Hepatocyte (in vitro differentiated cells): Measurements from ENCODE around the gene DZIP1.

Source experiments
- EZH2 ChIP-seq: fragments of 200-600 bp; sonication (generic); IDR thresholded peaks from 2 replicates; pipeline ENCODE4 v1.6.1; 2016; ENCODE audit warnings: antibody characterized with exemption, mild to moderate bottlenecking, borderline replicate concordance
- TF ChIP-seq, protein P1 (sequence below): fragments of 200-600 bp; sonication (generic); IDR thresholded peaks from 2 replicates; pipeline ENCODE4 v1.5.1; 2016; ENCODE audit warnings: antibody characterized with exemption, mild to moderate bottlenecking; ENCODE audit not compliant: poor library complexity

DNA sequence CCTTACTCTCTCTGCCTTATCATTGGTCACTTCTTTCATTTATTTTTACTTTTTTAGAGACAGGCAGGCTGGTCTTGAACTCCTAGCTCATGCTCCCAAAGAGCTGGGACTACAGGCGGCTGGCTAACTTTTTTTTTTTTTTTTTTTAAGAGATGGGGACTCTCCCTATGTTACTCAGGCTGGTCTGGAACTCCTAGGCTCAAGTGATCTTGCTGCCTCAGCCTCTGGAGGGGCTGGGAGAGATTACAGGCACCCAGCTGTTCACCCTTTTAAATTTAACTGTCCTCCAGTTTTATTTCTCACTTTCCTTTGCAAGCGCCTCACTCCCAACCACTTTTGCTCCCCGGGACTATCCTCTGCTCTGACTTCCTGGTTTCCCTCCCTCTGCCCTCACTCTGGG is 97.6 kb downstream of the DZIP1 start:
- TF ChIP-seq, protein P1, sequence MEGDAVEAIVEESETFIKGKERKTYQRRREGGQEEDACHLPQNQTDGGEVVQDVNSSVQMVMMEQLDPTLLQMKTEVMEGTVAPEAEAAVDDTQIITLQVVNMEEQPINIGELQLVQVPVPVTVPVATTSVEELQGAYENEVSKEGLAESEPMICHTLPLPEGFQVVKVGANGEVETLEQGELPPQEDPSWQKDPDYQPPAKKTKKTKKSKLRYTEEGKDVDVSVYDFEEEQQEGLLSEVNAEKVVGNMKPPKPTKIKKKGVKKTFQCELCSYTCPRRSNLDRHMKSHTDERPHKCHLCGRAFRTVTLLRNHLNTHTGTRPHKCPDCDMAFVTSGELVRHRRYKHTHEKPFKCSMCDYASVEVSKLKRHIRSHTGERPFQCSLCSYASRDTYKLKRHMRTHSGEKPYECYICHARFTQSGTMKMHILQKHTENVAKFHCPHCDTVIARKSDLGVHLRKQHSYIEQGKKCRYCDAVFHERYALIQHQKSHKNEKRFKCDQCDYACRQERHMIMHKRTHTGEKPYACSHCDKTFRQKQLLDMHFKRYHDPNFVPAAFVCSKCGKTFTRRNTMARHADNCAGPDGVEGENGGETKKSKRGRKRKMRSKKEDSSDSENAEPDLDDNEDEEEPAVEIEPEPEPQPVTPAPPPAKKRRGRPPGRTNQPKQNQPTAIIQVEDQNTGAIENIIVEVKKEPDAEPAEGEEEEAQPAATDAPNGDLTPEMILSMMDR, result no peak
- no peak for TF ChIP-seq EZH2
